ENCODE data around the gene TRAF7. TPM values are rescaled to one million over a fixed set of nuclear protein-coding genes. Genes with fewer than 3 reads are reported as not detected.
A peak's percentile ranks its signal among the peaks of the same experiment; 100 is the strongest.

TRAF7 gene
- total RNA-seq, 1 donor from 2014 or later, result 23.4 TPM

DNA sequence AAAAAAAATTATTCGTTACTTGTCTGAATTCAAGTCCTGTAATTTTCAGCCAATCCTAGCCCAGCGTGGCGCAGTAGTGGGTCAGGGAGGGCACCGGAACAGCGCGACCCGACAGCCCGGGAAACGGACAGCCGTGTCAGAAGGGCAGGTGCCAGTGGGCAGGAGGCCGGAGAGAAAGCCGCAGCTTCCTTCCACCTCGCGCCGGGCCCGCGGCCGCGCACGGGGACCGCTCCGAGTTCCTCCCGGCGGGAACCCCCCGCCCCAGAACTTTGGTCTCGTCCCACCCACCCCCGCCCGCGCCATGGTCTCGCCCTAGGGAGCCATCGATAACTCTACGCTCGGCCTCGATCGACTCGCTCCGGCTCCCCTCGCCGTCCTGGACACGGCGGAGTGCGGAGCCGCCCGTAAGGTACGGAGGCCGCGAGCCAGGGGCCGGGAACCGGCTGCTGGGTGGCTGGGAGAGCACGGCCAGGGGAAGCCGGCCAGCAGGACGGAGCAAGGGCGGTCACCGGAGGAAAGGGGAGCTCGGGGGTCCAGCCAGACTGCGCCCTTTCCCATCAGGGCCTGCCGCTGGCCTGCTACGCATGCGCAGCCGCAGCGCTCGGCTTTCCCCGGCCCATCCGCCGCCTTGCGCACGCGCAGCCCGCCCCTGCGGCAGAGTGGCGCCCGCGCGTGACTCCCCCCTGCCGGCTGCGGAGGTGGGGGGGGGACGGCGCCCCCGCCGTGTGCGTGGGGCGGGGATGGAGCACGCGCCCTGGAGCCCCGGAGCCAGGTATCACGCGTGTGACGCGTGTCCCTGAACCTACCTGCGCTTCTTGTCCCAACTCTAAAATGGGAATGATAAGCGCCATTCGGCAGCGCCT lies 49.8 kb downstream of the TRAF7 start, which contains the start of gene MLST8:
TSS of gene MLST8 (plus strand) at position 351 of the 863 bp plus-strand sequence. CDS start 632 bp downstream, outside the sequence.
- peak; percentile 91 for ATAC-seq (ENCODE audit: poor library complexity)
- intact Hi-C loops (cut with DNase I), result no loop called here
- peak; percentile 92 for DNase-seq

DNA sequence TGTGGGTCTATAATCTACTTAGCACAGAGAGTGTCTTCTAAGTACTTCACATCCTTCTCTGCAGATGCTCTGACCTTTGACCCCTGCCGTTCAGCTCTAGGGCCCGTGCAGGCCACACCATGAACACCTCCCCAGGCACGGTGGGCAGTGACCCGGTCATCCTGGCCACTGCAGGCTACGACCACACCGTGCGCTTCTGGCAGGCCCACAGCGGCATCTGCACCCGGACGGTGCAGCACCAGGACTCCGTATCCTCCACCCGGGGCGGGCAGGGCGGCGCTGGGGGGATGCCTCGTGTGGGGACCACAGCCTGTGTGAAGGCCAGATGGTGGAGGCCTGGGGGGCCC lies 50.4 kb downstream of the TRAF7 start:
- ATAC-seq (ENCODE audit: poor library complexity) (peak; percentile 9), DNase-seq (no peak)

GRCh38 chr16:2206420-2206779 lies 50.8 kb downstream of the TRAF7 start:
- no peak for ATAC-seq (ENCODE audit: poor library complexity)
- intact Hi-C loops (cut with DNase I), result no loop called here
- no peak for DNase-seq

More for the DNA sequence above, 50.4 kb downstream of the TRAF7 start:
- intact Hi-C loops (cut with DNase I), result no loop called here

- intact Hi-C loops (cut with DNase I), result no loop called here
- DNase-seq (no peak), ATAC-seq (ENCODE audit: poor library complexity) (no peak)
Observed at GRCh38 chr16:2206780-2207433, 51.3 kb downstream of the TRAF7 start.

- intact Hi-C loops (cut with DNase I), result no loop called here
- ATAC-seq (ENCODE audit: poor library complexity), result no peak
- no peak for DNase-seq
Observed at GRCh38 chr16:2207872-2208271, 52.3 kb downstream of the TRAF7 start.

DNA sequence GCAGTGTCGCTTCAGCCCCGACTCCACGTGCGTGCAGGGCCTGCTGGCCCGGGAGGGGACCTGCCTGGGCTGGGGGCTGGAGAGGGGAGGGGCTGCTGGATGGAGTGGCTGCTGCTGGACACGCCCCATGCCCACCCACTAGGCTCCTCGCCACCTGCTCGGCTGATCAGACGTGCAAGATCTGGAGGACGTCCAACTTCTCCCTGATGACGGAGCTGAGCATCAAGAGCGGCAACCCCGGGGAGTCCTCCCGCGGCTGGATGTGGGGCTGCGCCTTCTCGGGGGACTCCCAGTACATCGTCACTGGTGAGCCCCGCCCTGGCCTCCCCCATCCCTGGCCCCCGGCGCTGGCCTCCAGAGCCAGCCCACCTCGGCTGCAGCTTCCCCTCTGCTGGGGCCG lies 52.7 kb downstream of the TRAF7 start:
- no peak for DNase-seq
- no peak for ATAC-seq (ENCODE audit: poor library complexity)
- intact Hi-C loops (cut with DNase I), result no loop called here

DNA sequence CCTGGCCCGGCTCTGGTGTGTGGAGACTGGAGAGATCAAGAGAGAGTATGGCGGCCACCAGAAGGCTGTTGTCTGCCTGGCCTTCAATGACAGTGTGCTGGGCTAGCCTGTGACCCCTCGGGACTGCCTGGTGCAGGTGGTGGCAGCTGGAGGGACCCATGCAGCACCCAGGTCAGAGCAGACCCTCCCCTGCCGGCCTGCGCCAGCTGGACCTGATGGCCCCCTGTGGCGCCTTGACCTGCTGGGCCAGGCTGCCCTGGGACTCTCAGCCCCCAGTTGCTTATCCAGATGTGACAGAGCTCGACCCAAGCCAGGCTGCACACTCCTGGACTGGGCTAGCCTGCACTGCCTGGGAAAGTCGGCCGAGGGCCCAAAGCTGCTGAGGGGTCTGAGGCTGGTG lies 53.2 kb downstream of the TRAF7 start:
- ATAC-seq (ENCODE audit: poor library complexity), result no peak
- intact Hi-C loops (cut with DNase I), result no loop called here
- no peak for DNase-seq

- intact Hi-C loops (cut with DNase I), result no loop called here
- DNase-seq, result no peak
- ATAC-seq (ENCODE audit: poor library complexity), result no peak
Observed at GRCh38 chr16:2209258-2210008, 53.9 kb downstream of the TRAF7 start.

GRCh38 chr16:2210009-2210332 lies 54.4 kb downstream of the TRAF7 start:
- intact Hi-C loops (cut with DNase I), result no loop called here
- ATAC-seq (ENCODE audit: poor library complexity), result no peak
- DNase-seq, result no peak

DNA sequence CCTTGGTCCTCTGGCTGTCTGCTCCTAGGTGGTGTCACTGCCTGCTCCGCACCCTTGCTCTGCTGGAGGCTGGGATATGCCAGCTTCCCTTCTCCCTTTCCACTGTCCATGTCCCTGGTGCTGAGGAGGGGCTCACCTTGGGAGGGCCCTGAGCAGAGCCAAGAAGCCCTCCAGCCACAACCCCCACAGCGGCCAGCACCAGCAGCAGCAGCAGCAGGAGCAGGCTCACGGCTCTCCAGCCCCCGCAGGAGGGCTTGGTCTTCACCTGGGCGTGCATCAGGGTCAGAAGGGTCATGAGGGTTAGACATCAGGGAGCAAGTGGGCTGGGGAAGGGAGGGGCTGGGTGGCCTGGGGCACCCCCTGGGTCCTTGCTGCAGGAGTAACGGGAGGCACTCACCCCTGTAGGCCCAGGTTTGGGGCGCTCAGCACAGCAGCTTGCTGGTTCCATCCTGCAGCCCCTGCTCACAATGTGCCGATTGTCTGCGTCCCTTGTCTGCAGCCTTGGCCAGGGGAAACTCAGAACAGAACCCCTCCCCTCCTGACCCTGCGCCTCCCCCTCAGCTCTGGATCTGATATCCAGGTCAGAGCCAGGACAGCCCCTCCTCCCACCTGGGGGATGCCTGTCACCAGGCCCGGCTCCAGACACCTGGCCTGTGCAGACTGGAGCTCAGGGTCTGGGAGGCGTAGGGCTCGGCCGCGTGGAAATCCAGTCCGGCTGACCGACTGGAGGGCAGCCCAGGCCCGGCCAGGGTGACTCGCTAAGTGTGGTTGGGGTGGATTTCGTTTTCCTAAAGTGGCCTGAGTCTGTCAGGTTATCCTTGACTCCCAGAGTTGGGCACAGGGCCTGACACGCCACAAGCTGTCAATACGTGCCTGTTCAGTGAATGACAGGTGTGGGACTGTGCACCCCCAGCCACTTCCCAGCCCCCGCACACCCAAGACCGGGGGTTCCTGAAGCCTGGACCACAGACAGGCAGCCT lies 55.1 kb downstream of the TRAF7 start, which contains the start of gene BRICD5:
TSS of gene BRICD5 (minus strand) at position 478 of the 980 bp plus-strand sequence. CDS start at position 448, 30 bp downstream.
- intact Hi-C loops (cut with DNase I), result no loop called here
- DNase-seq (no peak), ATAC-seq (ENCODE audit: poor library complexity) (no peak)

- ATAC-seq (ENCODE audit: poor library complexity), result peak; percentile 1
- no peak for DNase-seq
- intact Hi-C loops (cut with DNase I), result no loop called here
Observed at GRCh38 chr16:2211923-2212347, 56.4 kb downstream of the TRAF7 start.

DNA sequence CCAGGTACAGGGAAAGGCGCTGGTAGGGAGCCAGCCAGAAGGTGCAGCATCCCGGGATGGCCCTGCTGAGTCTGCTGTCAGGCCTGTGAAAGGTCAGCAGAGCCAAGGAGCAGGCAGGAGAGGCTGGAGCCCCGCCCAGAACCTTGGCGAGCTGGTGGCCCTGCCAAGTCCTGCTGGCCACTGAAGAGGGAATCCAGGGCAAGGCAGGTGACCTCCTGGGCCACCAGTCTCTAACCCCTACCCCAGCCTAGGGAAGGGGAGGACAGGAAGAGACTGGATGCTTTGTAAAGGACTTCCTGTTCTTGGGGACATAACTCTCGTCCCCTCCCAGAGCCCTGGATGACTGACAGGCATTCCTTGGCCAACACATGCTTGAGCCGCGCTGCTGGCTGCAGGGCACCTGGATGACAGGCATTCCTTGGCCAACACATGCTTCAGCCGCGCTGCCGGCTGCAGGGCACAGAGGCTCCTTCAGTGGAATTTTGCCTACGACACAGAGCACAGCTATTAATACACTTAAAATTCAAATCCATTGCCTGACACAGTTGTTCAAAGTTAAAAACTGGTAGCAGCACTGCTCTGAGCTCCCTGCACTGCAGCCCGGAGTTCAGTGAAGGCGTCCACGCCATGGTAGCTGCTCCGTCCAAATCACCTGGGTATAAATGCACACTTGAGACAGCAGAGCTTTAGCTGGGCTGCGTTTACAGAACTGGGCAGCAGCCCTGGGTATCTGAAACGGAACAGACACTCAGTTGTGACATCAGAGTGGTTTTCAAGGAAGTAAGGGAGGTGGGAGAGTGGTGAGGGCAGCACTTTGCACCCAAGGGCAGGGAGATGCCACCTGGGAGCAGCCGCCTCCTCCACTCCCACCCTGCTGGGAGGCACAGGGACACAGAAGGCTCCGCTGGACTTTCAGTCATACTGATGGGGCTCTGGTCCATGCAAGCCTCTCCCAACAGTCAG lies 57.1 kb downstream of the TRAF7 start:
- intact Hi-C loops (cut with DNase I), result no loop called here
- peak; percentile 43 for ATAC-seq (ENCODE audit: poor library complexity)
- peak; percentile 82 for DNase-seq

GRCh38 chr16:2213817-2214718 lies 58.5 kb downstream of the TRAF7 start:
- ATAC-seq (ENCODE audit: poor library complexity), result no peak
- intact Hi-C loops (cut with DNase I), result no loop called here
- no peak for DNase-seq

GRCh38 chr16:2214719-2214968 lies 59.1 kb downstream of the TRAF7 start, which contains the start of gene PGP:
Gene PGP, minus strand, starts transcription at chr16:2214840. Its CDS starts 63 bp downstream, at chr16:2214777.
- intact Hi-C loops (cut with DNase I), result no loop called here
- ATAC-seq (ENCODE audit: poor library complexity) (no peak), DNase-seq (no peak)

GRCh38 chr16:2216330-2216729 lies 60.7 kb downstream of the TRAF7 start:
- DNase-seq, result no peak
- no peak for ATAC-seq (ENCODE audit: poor library complexity)
- intact Hi-C loops (cut with DNase I), result no loop called here

DNA sequence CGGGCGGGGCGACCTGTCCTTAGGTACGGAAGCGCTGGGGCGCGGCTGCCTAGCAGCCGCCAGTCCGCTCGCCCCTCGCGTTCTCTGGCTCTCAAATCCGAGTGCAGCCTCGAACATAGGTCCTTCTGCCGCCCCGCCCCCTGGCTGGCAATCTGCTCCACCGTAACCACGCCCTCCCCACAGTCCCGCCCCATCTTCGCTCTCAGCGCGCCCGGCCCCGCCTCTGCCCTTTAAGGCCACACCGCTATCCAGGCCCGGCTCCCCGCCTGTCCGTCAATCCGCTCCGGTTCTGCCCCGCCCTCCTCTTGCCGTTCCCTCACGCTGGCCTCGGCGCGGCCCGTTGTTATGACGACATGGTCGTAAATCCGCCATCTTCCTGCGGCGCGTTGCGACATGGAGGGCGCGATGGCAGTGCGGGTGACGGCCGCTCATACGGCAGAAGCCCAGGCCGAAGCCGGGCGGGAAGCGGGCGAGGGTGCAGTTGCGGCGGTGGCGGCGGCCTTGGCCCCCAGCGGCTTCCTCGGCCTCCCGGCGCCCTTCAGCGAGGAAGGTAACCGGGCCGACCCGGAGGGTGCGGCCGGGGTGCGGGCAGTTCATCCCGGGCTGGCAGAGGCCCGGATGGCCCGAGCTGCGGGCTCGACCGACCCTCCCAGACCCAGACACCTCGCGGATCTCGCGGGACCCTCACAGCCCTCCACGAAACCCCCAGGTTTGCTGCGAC lies 67.8 kb downstream of the TRAF7 start, which contains the start of gene E4F1:
TSS of gene E4F1 (plus strand) at position 371 of the 721 bp plus-strand sequence. CDS start at position 394, 23 bp downstream.
- intact Hi-C loops (cut with DNase I), result no loop called here

More for the DNA sequence above, 67.8 kb downstream of the TRAF7 start, which contains the start of gene E4F1:
- DNase-seq (peak; percentile 100), ATAC-seq (ENCODE audit: poor library complexity) (peak; percentile 99)
